Omental fat pad (tissue), 4 donors: ENCODE measurements around the gene EIPR1. TPM values are rescaled to one million over a fixed set of nuclear protein-coding genes. Genes with fewer than 3 reads are reported as not detected.

ENCODE experiments used
- ATAC-seq: fragments of 150-250 bp; one replicate; pipeline ENCODE4 v1.9.1; 2016; ENCODE audit warnings: mild to moderate bottlenecking, moderate library complexity; ENCODE audit not compliant: low FRiP score
- DNase-seq: peaks from one replicate; pipeline ENCODE4 v3.0.0-alpha.2; 2019; ENCODE audit warnings: low spot score
- CTCF ChIP-seq, 3 donors: fragments of 450-650 bp; IDR thresholded peaks; one replicate each; pipeline ENCODE4 v1.5.1; 2016 to 2017; ENCODE audit warnings: antibody characterized with exemption in 3 of 3, mild to moderate bottlenecking in 3 of 3, moderate library complexity in 2 of 3
- total RNA-seq, 4 donors: library from RNA; depleted of rRNA; stranded (reverse); fragments of >200 nt; gene quantifications; one replicate each; pipeline ENCODE4 v1.1.0, GENCODE V29; 2016

EIPR1 gene
- total RNA-seq, 4 donors from 2014 or later: 18.5 to 29.8 (median 21.5) TPM

- no peak for TF ChIP-seq CTCF (IDR thresholded peaks at IDR 0.05)
- DNase-seq (no peak), ATAC-seq (no peak)
Observed at GRCh38 chr2:3314626-3315025, 63.0 kb downstream of the EIPR1 start.

DNA sequence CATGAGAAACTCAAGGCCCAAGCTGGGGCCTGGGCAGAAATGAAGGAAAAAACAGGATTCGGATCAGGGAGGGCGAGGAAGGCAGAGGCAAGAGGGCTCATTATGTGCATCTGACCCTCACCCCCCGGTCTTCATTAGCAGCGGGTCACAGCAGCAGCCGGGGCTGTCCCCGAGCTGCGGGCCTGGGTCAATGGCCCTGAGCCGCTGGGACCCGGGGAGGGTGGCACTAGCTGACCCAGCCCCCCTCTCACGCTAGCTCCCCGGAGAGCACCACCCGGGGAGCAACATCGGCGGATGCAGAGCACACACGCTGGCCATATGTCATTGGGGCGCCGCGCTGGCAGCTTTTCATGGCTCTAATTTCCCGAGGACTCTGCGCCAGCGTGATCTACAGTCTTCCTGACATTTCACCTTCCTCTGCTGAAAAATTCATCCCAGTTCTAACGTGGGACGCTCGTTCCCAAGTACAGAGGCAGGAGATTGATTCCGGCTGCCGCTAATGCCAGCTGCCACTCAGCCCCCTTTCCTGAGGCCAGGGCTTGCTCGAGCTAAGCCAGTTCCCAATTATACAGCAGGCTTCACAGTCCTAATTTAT lies 63.7 kb downstream of the EIPR1 start:
- DNase-seq (no peak), ATAC-seq (no peak)
- TF ChIP-seq CTCF (IDR thresholded peaks at IDR 0.05): no peak

GRCh38 chr2:3312576-3313345 lies 64.9 kb downstream of the EIPR1 start:
- ATAC-seq (no peak), DNase-seq (no peak)
- TF ChIP-seq CTCF (IDR thresholded peaks at IDR 0.05): no peak

DNA sequence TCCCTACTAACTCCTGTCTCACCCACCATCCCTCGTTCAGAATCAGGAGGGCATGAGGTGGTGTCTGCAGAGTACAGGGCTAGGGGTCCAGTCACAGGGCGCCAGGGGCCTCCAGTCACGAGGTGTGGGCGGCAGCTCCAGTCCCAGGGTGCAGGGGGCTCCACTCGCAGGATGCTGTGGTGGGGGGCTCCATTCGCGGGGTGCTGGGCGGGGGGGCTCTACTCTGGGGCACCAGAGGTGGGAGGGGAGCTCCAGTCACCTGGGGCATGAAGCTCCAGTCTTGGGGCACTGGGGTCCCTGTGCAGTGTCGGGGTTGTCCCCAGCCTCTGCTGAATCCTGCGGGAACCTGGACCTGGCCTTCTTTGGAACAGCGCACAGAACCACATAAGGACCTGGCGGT lies 66.0 kb downstream of the EIPR1 start:
- DNase-seq (no peak), ATAC-seq (no peak)
- no peak for TF ChIP-seq CTCF (IDR thresholded peaks at IDR 0.05)

DNA sequence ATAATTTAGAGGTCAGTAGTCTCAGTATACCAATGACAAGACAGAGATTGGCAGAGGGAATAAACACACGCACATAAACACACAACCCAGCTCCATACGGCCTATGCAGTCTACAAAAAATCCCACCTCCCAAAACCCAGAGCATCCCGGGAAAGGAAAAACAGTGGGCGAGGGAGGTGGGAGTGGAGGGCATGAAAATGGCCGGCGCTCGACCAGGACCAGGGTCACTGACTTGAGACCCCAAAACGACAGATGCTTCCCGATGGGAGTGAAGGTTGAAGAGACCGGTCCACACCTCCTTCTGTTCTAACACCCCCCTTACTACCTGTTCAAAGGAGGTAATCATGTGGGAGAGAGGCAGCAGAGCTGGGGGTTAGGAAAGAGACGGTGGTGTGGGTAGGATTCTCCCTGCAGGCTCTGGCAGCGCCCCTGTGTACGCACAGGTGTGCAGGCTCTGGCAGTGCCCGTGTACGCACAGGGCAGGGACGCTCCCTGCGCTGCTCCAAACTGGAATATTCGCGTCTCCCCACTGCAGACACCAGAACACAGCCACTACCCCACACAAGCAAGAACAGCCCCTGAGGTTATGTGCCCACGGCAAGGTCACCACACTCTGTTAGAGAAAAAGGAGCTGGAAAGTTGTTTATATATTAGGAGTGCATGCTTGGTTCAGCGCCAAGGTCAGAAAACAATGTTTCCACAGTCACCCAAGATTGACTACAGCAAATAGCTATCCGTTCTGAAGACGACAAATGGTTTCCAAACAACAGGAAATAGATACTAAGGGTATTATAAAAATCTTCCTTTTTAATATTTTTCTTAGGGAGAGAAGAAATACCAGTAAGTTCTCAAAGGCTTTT lies 67.9 kb downstream of the EIPR1 start:
- ATAC-seq (no peak), DNase-seq (no peak)

DNA sequence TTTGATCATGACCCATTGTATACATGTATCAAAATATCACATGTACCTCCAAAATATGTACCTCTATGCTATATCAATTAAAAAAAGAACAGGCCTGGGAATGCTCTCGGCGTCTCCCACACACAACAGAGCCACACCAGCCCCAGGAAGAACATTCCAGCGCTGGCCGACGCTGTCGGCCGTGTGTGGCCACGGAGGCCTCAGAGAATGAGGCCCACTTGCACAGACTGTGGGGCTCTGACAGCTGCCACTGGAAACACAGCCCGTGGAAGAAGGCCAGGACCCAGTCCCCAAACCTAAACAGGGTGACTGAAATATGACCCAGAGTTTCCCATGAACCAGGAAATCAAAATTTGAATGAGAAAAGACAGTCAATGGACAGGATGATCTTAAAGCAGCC lies 69.7 kb downstream of the EIPR1 start:
- no peak for TF ChIP-seq CTCF (IDR thresholded peaks at IDR 0.05)
- DNase-seq (no peak), ATAC-seq (no peak)

More for the DNA sequence above, 67.9 kb downstream of the EIPR1 start:
- no peak for TF ChIP-seq CTCF (IDR thresholded peaks at IDR 0.05)
